GM18519 (cell line): ENCODE data around the gene XPR1.
"Not testable (repeated sequence)": the region's sequence is repeated elsewhere in the genome, so short reads cannot be mapped to it uniquely, and the experiment has no call there.

Source experiments
- ATAC-seq: cut with Tn5 transposase; IDR thresholded peaks from one replicate; pipeline ENCODE4 v1.9.1; 2021; ENCODE audit warnings: mild to moderate bottlenecking, moderate library complexity; ENCODE audit not compliant: unreplicated experiment, low FRiP score

The XPR1 gene

GRCh38 chr1:180642781-180643180, 11.0 kb downstream of the XPR1 start:
- no peak for ATAC-seq

- no peak for ATAC-seq
Measured at GRCh38 chr1:180643693-180644092, 11.9 kb downstream of the XPR1 start.

- ATAC-seq: no peak
Measured at GRCh38 chr1:180644526-180645192, 12.8 kb downstream of the XPR1 start.

GRCh38 chr1:180645261-180645660, 13.4 kb downstream of the XPR1 start:
- ATAC-seq: not testable (repeated sequence)

- ATAC-seq: no peak
Measured at GRCh38 chr1:180646093-180646492, 14.3 kb downstream of the XPR1 start.

- ATAC-seq: no peak
Measured at GRCh38 chr1:180646547-180646946, 14.7 kb downstream of the XPR1 start.

- no peak for ATAC-seq
Measured at GRCh38 chr1:180652792-180653191, 21.0 kb downstream of the XPR1 start.

GRCh38 chr1:180662709-180663108, 30.9 kb downstream of the XPR1 start:
- no peak for ATAC-seq

- no peak for ATAC-seq
Measured at GRCh38 chr1:180670681-180671080, 38.9 kb downstream of the XPR1 start.

GRCh38 chr1:180672105-180672504, 40.3 kb downstream of the XPR1 start:
- ATAC-seq: no peak

- ATAC-seq: no peak
Measured at GRCh38 chr1:180672505-180672904, 40.7 kb downstream of the XPR1 start.

- no peak for ATAC-seq
Measured at GRCh38 chr1:180674603-180675530, 43.0 kb downstream of the XPR1 start.

- ATAC-seq: no peak
Measured at GRCh38 chr1:180675586-180675985, 43.8 kb downstream of the XPR1 start.

- no peak for ATAC-seq
Measured at GRCh38 chr1:180680558-180681144, 48.8 kb downstream of the XPR1 start.

GRCh38 chr1:180683117-180683516, 51.3 kb downstream of the XPR1 start:
- ATAC-seq: not testable (repeated sequence)

- ATAC-seq: no peak
Measured at GRCh38 chr1:180691322-180691913, 59.6 kb downstream of the XPR1 start.

- ATAC-seq: no peak
Measured at GRCh38 chr1:180693564-180694244, 61.9 kb downstream of the XPR1 start.

- no peak for ATAC-seq
Measured at GRCh38 chr1:180695282-180695681, 63.5 kb downstream of the XPR1 start.

GRCh38 chr1:180696361-180696760, 64.5 kb downstream of the XPR1 start:
- no peak for ATAC-seq

- no peak for ATAC-seq
Measured at GRCh38 chr1:180698580-180698979, 66.8 kb downstream of the XPR1 start.
